Stimulated activated CD8-positive, alpha-beta memory T cell treated with anti-CD3 and anti-CD28 coated beads, Interleukin-12 subunit alpha, Interleukin-12 subunit beta, amount 100 ng/mL, for 1 hour (primary cell): ENCODE results near the gene TMEM164.

Experiments
- DNase-seq: peaks from one replicate; pipeline ENCODE4 v3.0.0-alpha.2; 2020; ENCODE audit warnings: low read depth

The TMEM164 gene

GRCh38 chrX:110003167-110004156 is 548 bp downstream of the TMEM164 start:
- no peak for DNase-seq

GRCh38 chrX:110004215-110004614 is 1.3 kb downstream of the TMEM164 start:
- DNase-seq, result no peak

GRCh38 chrX:110004731-110005369 is 1.9 kb downstream of the TMEM164 start:
- DNase-seq, result no peak

GRCh38 chrX:110006161-110006560 is 3.2 kb downstream of the TMEM164 start:
- DNase-seq, result no peak

- DNase-seq, result no peak
Measured at GRCh38 chrX:110006821-110007375, 4.0 kb downstream of the TMEM164 start.

- no peak for DNase-seq
Measured at GRCh38 chrX:110008011-110008635, 5.2 kb downstream of the TMEM164 start.

GRCh38 chrX:110012818-110013485 is 10.0 kb downstream of the TMEM164 start:
- no peak for DNase-seq

GRCh38 chrX:110013968-110014367 is 11.1 kb downstream of the TMEM164 start:
- DNase-seq, result no peak

- DNase-seq, result no peak
Measured at GRCh38 chrX:110015032-110015431, 12.1 kb downstream of the TMEM164 start.

- DNase-seq, result no peak
Measured at GRCh38 chrX:110015915-110016314, 13.0 kb downstream of the TMEM164 start.

GRCh38 chrX:110020536-110020935 is 17.6 kb downstream of the TMEM164 start:
- DNase-seq, result no peak

GRCh38 chrX:110021258-110022022 is 18.5 kb downstream of the TMEM164 start:
- DNase-seq, result no peak

GRCh38 chrX:110022599-110023448 is 19.9 kb downstream of the TMEM164 start:
- DNase-seq, result no peak

GRCh38 chrX:110025395-110025794 is 22.5 kb downstream of the TMEM164 start:
- no peak for DNase-seq

- DNase-seq, result no peak
Measured at GRCh38 chrX:110026099-110026844, 23.4 kb downstream of the TMEM164 start.

- DNase-seq, result no peak
Measured at GRCh38 chrX:110032534-110033147, 29.7 kb downstream of the TMEM164 start.

GRCh38 chrX:110034036-110034435 is 31.1 kb downstream of the TMEM164 start:
- DNase-seq, result no peak

- no peak for DNase-seq
Measured at GRCh38 chrX:110036162-110037033, 33.5 kb downstream of the TMEM164 start.
